Mucosa of stomach (tissue), 1 donor: ENCODE data around the gene KPNB1.

Experiments
- H3K27me3 ChIP-seq: one replicate; pipeline ENCODE4 v1.7.0; 2013; ENCODE audit warnings: mild to moderate bottlenecking, low read length; ENCODE audit not compliant: control insufficient read depth, insufficient read depth
- H3K36me3 ChIP-seq: one replicate; pipeline ENCODE4 v1.7.0; 2013; ENCODE audit warnings: low read length; ENCODE audit not compliant: control insufficient read depth, insufficient read depth
- H3K4me1 ChIP-seq: one replicate; pipeline ENCODE4 v1.7.0; 2013; ENCODE audit warnings: mild to moderate bottlenecking, low read length; ENCODE audit not compliant: control insufficient read depth, insufficient read depth
- H3K4me3 ChIP-seq: one replicate; pipeline ENCODE4 v1.7.0; 2013; ENCODE audit warnings: low read length
- H3K9ac ChIP-seq: one replicate; pipeline ENCODE4 v1.7.0; 2013; ENCODE audit warnings: mild to moderate bottlenecking, low read length, moderate library complexity
- H3K9me3 ChIP-seq: one replicate; pipeline ENCODE4 v1.7.0; 2013; ENCODE audit warnings: mild to moderate bottlenecking, low read length, moderate library complexity; ENCODE audit not compliant: control insufficient read depth
- donor health status: Pancreatic carcinoma.

Gene KPNB1

GRCh38 chr17:47715669-47716325 lies 66.1 kb downstream of the KPNB1 start:
- Histone ChIP-seq H3K36me3 (no peaks in the 10 kb centered on the region), H3K4me3 (no peak overlapping the region), H3K27me3 (peaks cover 69% of the 10 kb centered on the region), H3K9me3 (no peaks in the 10 kb centered on the region), H3K4me1 (no peaks in the 10 kb centered on the region), H3K9ac (no peak overlapping the region)

- Histone ChIP-seq H3K9me3 (no peaks in the 10 kb centered on the region), H3K9ac (no peak overlapping the region), H3K27me3 (peaks cover 75% of the 10 kb centered on the region), H3K4me1 (no peaks in the 10 kb centered on the region), H3K36me3 (no peaks in the 10 kb centered on the region), H3K4me3 (no peak overlapping the region)
Measured at GRCh38 chr17:47716375-47716774, 66.7 kb downstream of the KPNB1 start.

GRCh38 chr17:47717261-47717697 lies 67.6 kb downstream of the KPNB1 start:
- Histone ChIP-seq H3K4me1 (no peaks in the 10 kb centered on the region), H3K36me3 (no peaks in the 10 kb centered on the region), H3K27me3 (peaks cover 80% of the 10 kb centered on the region), H3K4me3 (no peak overlapping the region), H3K9me3 (no peaks in the 10 kb centered on the region), H3K9ac (no peak overlapping the region)

- Histone ChIP-seq H3K27me3 (peaks cover 76% of the 10 kb centered on the region), H3K4me3 (no peak overlapping the region), H3K9ac (no peak overlapping the region), H3K36me3 (no peaks in the 10 kb centered on the region), H3K4me1 (no peaks in the 10 kb centered on the region), H3K9me3 (no peaks in the 10 kb centered on the region)
Measured at GRCh38 chr17:47717979-47718621, 68.4 kb downstream of the KPNB1 start.

GRCh38 chr17:47718634-47719405 lies 69.1 kb downstream of the KPNB1 start:
- no peak overlapping the region for H3K4me3 ChIP-seq
- no peak overlapping the region for H3K9ac ChIP-seq
- H3K36me3 ChIP-seq = no peaks in the 10 kb centered on the region
- no peaks in the 10 kb centered on the region for H3K4me1 ChIP-seq
- H3K27me3 ChIP-seq = peaks cover 72% of the 10 kb centered on the region
- no peaks in the 10 kb centered on the region for H3K9me3 ChIP-seq

GRCh38 chr17:47719411-47720152 lies 69.9 kb downstream of the KPNB1 start:
- H3K4me3 ChIP-seq = no peak overlapping the region
- H3K27me3 ChIP-seq = peaks cover 72% of the 10 kb centered on the region
- no peaks in the 10 kb centered on the region for H3K36me3 ChIP-seq
- H3K4me1 ChIP-seq = no peaks in the 10 kb centered on the region
- no peaks in the 10 kb centered on the region for H3K9me3 ChIP-seq
- H3K9ac ChIP-seq = no peak overlapping the region

- Histone ChIP-seq H3K4me1 (no peaks in the 10 kb centered on the region), H3K4me3 (no peak overlapping the region), H3K27me3 (peaks cover 72% of the 10 kb centered on the region), H3K9me3 (no peaks in the 10 kb centered on the region), H3K36me3 (no peaks in the 10 kb centered on the region), H3K9ac (no peak overlapping the region)
Measured at GRCh38 chr17:47720196-47720595, 70.5 kb downstream of the KPNB1 start.

GRCh38 chr17:47720754-47721533 lies 71.2 kb downstream of the KPNB1 start:
- Histone ChIP-seq H3K4me3 (no peak overlapping the region), H3K36me3 (no peaks in the 10 kb centered on the region), H3K9ac (no peak overlapping the region), H3K4me1 (no peaks in the 10 kb centered on the region), H3K9me3 (no peaks in the 10 kb centered on the region), H3K27me3 (peaks cover 77% of the 10 kb centered on the region)

GRCh38 chr17:47721725-47722124 lies 72.0 kb downstream of the KPNB1 start:
- Histone ChIP-seq H3K9me3 (no peaks in the 10 kb centered on the region), H3K4me3 (no peak overlapping the region), H3K36me3 (no peaks in the 10 kb centered on the region), H3K9ac (no peak overlapping the region), H3K4me1 (no peaks in the 10 kb centered on the region), H3K27me3 (peaks cover 77% of the 10 kb centered on the region)

GRCh38 chr17:47724705-47725104 lies 75.0 kb downstream of the KPNB1 start:
- Histone ChIP-seq H3K9ac (no peak overlapping the region), H3K4me1 (no peaks in the 10 kb centered on the region), H3K9me3 (no peaks in the 10 kb centered on the region), H3K36me3 (no peaks in the 10 kb centered on the region), H3K4me3 (no peak overlapping the region), H3K27me3 (peaks cover 58% of the 10 kb centered on the region)

GRCh38 chr17:47725446-47726111 lies 75.9 kb downstream of the KPNB1 start:
- Histone ChIP-seq H3K9ac (no peak overlapping the region), H3K36me3 (no peaks in the 10 kb centered on the region), H3K4me3 (no peak overlapping the region), H3K27me3 (peaks cover 58% of the 10 kb centered on the region), H3K4me1 (no peaks in the 10 kb centered on the region), H3K9me3 (no peaks in the 10 kb centered on the region)
